Endothelial cell (in vitro differentiated cells): ENCODE measurements around the gene POM121L2. TPM values are rescaled to one million over a fixed set of nuclear protein-coding genes. Genes with fewer than 3 reads are reported as not detected.

Source experiments
- DNase-seq: peaks from one replicate; pipeline ENCODE4 v3.0.0; 2021; ENCODE audit warnings: low spot score
- H3K27ac Mint-ChIP-seq: one replicate; pipeline ENCODE4 v1.8.0; 2021; ENCODE audit warnings: mixed read lengths, inconsistent platforms; ENCODE audit not compliant: unreplicated experiment
- H3K27me3 Mint-ChIP-seq: one replicate; pipeline ENCODE4 v1.8.0; 2021; ENCODE audit warnings: mild to moderate bottlenecking, moderate library complexity, mixed read lengths, inconsistent platforms; ENCODE audit not compliant: unreplicated experiment
- H3K36me3 Mint-ChIP-seq: one replicate; pipeline ENCODE4 v1.8.0; 2021; ENCODE audit warnings: mild to moderate bottlenecking, low read depth, mixed read lengths, inconsistent platforms; ENCODE audit not compliant: unreplicated experiment
- H3K4me1 Mint-ChIP-seq: one replicate; pipeline ENCODE4 v1.8.0; 2021; ENCODE audit warnings: mild to moderate bottlenecking, mixed read lengths, inconsistent platforms; ENCODE audit not compliant: unreplicated experiment
- H3K4me3 Mint-ChIP-seq: one replicate; pipeline ENCODE4 v1.8.0; 2021; ENCODE audit warnings: mild to moderate bottlenecking, mixed read lengths, inconsistent platforms; ENCODE audit not compliant: unreplicated experiment
- H3K9me3 Mint-ChIP-seq: one replicate; pipeline ENCODE4 v1.8.0; 2021; ENCODE audit warnings: mixed read lengths, inconsistent platforms; ENCODE audit not compliant: unreplicated experiment
- CTCF ChIP-seq: fragments of 200-600 bp; sonication (generic); IDR thresholded peaks from one replicate; pipeline ENCODE4 v1.5.0; 2021; ENCODE audit warnings: antibody characterized with exemption; ENCODE audit not compliant: unreplicated experiment
- total RNA-seq: library from RNA; stranded (reverse); fragmentation: NEBNext Ultra II Directional; extraction: Animal tissue kit (Norgen Biotek cat#: 25700); gene quantifications from one replicate; pipeline ENCODE4 v1.2.1, GENCODE V29; 2021; ENCODE audit not compliant: unreplicated experiment

POM121L2 gene
- total RNA-seq, 1 donor from 2014 or later: 1.3 TPM

GRCh38 chr6:27296106-27296783 lies 15.8 kb downstream of the POM121L2 start:
- Mint-ChIP-seq H3K9me3 (no peaks in the 10 kb centered on the region), H3K36me3 (peaks cover 7% of the 10 kb centered on the region), H3K27ac (peak overlapping the region; percentile 93), H3K4me1 (peaks cover 40% of the 10 kb centered on the region), H3K27me3 (peaks cover 21% of the 10 kb centered on the region), H3K4me3 (peak overlapping the region; percentile 91)
- peak; percentile 69 for DNase-seq
- TF ChIP-seq CTCF: no peak

- H3K36me3 Mint-ChIP-seq: peaks cover 7% of the 10 kb centered on the region
- H3K27ac Mint-ChIP-seq: peak overlapping the region; percentile 93
- DNase-seq: peak; percentile 52
- H3K9me3 Mint-ChIP-seq: no peaks in the 10 kb centered on the region
- peaks cover 48% of the 10 kb centered on the region for H3K4me1 Mint-ChIP-seq
- H3K27me3 Mint-ChIP-seq: peaks cover 23% of the 10 kb centered on the region
- TF ChIP-seq CTCF: no peak
- H3K4me3 Mint-ChIP-seq: peak overlapping the region; percentile 91
Observed at GRCh38 chr6:27295301-27296079, 16.6 kb downstream of the POM121L2 start.

GRCh38 chr6:27294409-27294808 lies 17.7 kb downstream of the POM121L2 start:
- H3K27ac Mint-ChIP-seq: peak overlapping the region; percentile 93
- H3K27me3 Mint-ChIP-seq: peaks cover 27% of the 10 kb centered on the region
- peak; percentile 20 for DNase-seq
- peaks cover 7% of the 10 kb centered on the region for H3K36me3 Mint-ChIP-seq
- H3K9me3 Mint-ChIP-seq: no peaks in the 10 kb centered on the region
- H3K4me3 Mint-ChIP-seq: peak overlapping the region; percentile 91
- peaks cover 56% of the 10 kb centered on the region for H3K4me1 Mint-ChIP-seq
- TF ChIP-seq CTCF: no peak

GRCh38 chr6:27293436-27294098 lies 18.5 kb downstream of the POM121L2 start:
- Mint-ChIP-seq H3K4me3 (peak overlapping the region; percentile 79), H3K27ac (peak overlapping the region; percentile 84), H3K36me3 (peaks cover 7% of the 10 kb centered on the region), H3K4me1 (peaks cover 65% of the 10 kb centered on the region), H3K27me3 (peaks cover 27% of the 10 kb centered on the region), H3K9me3 (no peaks in the 10 kb centered on the region)
- peak; percentile 61 for DNase-seq
- no peak for TF ChIP-seq CTCF

GRCh38 chr6:27290850-27291208 lies 21.2 kb downstream of the POM121L2 start:
- Mint-ChIP-seq H3K4me3 (peak overlapping the region; percentile 87), H3K4me1 (peaks cover 65% of the 10 kb centered on the region), H3K36me3 (peaks cover 4% of the 10 kb centered on the region), H3K9me3 (no peaks in the 10 kb centered on the region), H3K27ac (peak overlapping the region; percentile 99), H3K27me3 (peaks cover 19% of the 10 kb centered on the region)
- no peak for TF ChIP-seq CTCF
- DNase-seq: no peak
